HUES6 (cell line): Measurements from ENCODE around the gene OCA2.

Experiments
- H3K27ac ChIP-seq: 2 replicates; pipeline ENCODE4 v1.7.0; 2013; ENCODE audit warnings: low read depth, mild to moderate bottlenecking, low read length, inconsistent platforms
- H3K27me3 ChIP-seq: 2 replicates; pipeline ENCODE4 v1.6.1; 2013; ENCODE audit warnings: low read length; ENCODE audit not compliant: control insufficient read depth, insufficient read depth
- H3K36me3 ChIP-seq: 2 replicates; pipeline ENCODE4 v1.6.1; 2013; ENCODE audit warnings: low read length; ENCODE audit not compliant: control insufficient read depth, insufficient read depth
- H3K4me1 ChIP-seq: 2 replicates; pipeline ENCODE4 v1.6.1; 2013; ENCODE audit warnings: low read length; ENCODE audit not compliant: control insufficient read depth, insufficient read depth
- H3K4me3 ChIP-seq: 2 replicates; pipeline ENCODE4 v1.5.1; 2013; ENCODE audit warnings: low read depth, low read length
- H3K9ac ChIP-seq: one replicate; pipeline ENCODE4 v1.6.1; 2013; ENCODE audit warnings: mild to moderate bottlenecking, low read length
- H3K9me3 ChIP-seq: 2 replicates; pipeline ENCODE4 v1.6.1; 2013; ENCODE audit warnings: low read depth, low read length; ENCODE audit not compliant: control insufficient read depth, insufficient read depth

The OCA2 gene

GRCh38 chr15:27990521-27991515, 108.3 kb downstream of the OCA2 start:
- no peak overlapping the region for H3K27ac ChIP-seq
- H3K4me3 ChIP-seq, result no peak overlapping the region
- H3K27me3 ChIP-seq, result no peaks in the 10 kb centered on the region
- H3K9me3 ChIP-seq, result no peaks in the 10 kb centered on the region
- H3K9ac ChIP-seq, result no peak overlapping the region
- no peaks in the 10 kb centered on the region for H3K36me3 ChIP-seq
- no peaks in the 10 kb centered on the region for H3K4me1 ChIP-seq

DNA sequence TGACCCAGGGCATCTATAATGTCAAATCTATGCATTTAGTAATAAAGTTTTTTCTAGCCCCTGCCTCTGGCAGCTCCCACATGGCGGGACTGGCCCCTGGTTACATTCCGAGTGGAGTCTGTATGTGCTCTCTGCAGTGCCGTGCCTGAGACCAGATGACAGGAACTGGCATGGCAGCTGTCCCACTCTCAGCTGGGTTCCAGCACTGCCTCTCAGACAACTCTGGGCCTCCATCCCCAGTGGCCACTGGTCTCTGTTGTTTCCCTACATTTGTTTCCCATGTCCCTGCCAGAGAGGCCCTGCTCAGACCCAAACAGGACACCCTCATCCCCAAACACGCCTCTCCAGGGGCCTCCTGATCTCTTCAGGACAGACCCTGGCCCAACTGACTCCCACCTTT, 109.3 kb downstream of the OCA2 start:
- H3K4me1 ChIP-seq, result no peaks in the 10 kb centered on the region
- H3K27me3 ChIP-seq, result no peaks in the 10 kb centered on the region
- no peak overlapping the region for H3K27ac ChIP-seq
- no peaks in the 10 kb centered on the region for H3K9me3 ChIP-seq
- no peak overlapping the region for H3K9ac ChIP-seq
- no peaks in the 10 kb centered on the region for H3K36me3 ChIP-seq
- H3K4me3 ChIP-seq, result no peak overlapping the region

DNA sequence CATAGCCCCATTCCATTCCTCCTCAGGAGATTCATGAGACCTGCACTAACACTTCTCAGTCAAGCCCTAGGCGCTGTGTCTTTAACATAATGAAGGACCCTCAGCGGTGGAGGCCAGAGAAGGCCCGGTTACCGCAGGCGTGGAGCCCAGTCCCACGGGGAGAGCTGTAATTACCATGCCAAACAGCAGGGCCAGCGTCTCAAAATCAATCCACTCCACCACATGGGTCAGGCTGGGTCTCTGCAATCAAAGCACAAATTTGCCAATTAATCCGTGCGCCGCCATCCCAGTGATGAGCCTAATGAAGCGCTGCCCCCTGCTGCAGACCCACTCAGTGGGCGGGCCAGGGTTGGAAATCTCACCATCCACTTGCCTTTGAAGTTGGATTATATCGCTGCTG, 109.7 kb downstream of the OCA2 start:
- Histone ChIP-seq H3K27ac (no peak overlapping the region), H3K4me1 (no peaks in the 10 kb centered on the region), H3K4me3 (no peak overlapping the region), H3K27me3 (no peaks in the 10 kb centered on the region), H3K9ac (no peak overlapping the region), H3K36me3 (no peaks in the 10 kb centered on the region), H3K9me3 (no peaks in the 10 kb centered on the region)

- Histone ChIP-seq H3K27me3 (no peaks in the 10 kb centered on the region), H3K9me3 (no peaks in the 10 kb centered on the region), H3K4me3 (no peak overlapping the region), H3K27ac (no peak overlapping the region), H3K9ac (no peak overlapping the region), H3K4me1 (no peaks in the 10 kb centered on the region), H3K36me3 (no peaks in the 10 kb centered on the region)
Observed at GRCh38 chr15:27985099-27985498, 114.0 kb downstream of the OCA2 start.

DNA sequence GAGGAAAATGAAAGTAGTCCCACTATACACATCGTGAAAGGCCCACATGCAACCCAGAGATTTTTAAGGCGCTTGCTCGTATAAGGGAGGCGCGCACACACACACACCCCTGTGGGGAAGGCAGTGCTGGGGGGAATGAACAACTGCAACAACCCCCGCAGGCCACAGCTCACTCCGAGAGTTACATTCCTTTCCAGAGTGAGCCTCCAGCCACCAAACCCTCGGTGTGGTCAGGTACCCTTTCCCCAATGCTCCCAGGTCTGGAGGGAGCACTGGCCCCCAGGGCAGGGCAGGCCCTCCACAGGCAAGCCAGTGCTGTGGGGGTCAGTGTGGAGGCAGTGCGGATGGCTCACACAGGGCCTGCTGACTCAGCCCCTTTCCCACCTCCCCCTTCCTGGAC, 115.6 kb downstream of the OCA2 start:
- Histone ChIP-seq H3K4me1 (no peaks in the 10 kb centered on the region), H3K27ac (no peak overlapping the region), H3K9me3 (no peaks in the 10 kb centered on the region), H3K27me3 (no peaks in the 10 kb centered on the region), H3K9ac (no peak overlapping the region), H3K4me3 (no peak overlapping the region), H3K36me3 (no peaks in the 10 kb centered on the region)

- H3K27me3 ChIP-seq, result no peaks in the 10 kb centered on the region
- no peak overlapping the region for H3K4me3 ChIP-seq
- no peaks in the 10 kb centered on the region for H3K9me3 ChIP-seq
- no peak overlapping the region for H3K27ac ChIP-seq
- H3K4me1 ChIP-seq, result no peaks in the 10 kb centered on the region
- no peaks in the 10 kb centered on the region for H3K36me3 ChIP-seq
- no peak overlapping the region for H3K9ac ChIP-seq
Observed at GRCh38 chr15:27977696-27978095, 121.4 kb downstream of the OCA2 start.

- Histone ChIP-seq H3K4me1 (no peaks in the 10 kb centered on the region), H3K9ac (no peak overlapping the region), H3K4me3 (no peak overlapping the region), H3K36me3 (no peaks in the 10 kb centered on the region), H3K27me3 (no peaks in the 10 kb centered on the region), H3K9me3 (no peaks in the 10 kb centered on the region), H3K27ac (no peak overlapping the region)
Observed at GRCh38 chr15:27973886-27974285, 125.2 kb downstream of the OCA2 start.

DNA sequence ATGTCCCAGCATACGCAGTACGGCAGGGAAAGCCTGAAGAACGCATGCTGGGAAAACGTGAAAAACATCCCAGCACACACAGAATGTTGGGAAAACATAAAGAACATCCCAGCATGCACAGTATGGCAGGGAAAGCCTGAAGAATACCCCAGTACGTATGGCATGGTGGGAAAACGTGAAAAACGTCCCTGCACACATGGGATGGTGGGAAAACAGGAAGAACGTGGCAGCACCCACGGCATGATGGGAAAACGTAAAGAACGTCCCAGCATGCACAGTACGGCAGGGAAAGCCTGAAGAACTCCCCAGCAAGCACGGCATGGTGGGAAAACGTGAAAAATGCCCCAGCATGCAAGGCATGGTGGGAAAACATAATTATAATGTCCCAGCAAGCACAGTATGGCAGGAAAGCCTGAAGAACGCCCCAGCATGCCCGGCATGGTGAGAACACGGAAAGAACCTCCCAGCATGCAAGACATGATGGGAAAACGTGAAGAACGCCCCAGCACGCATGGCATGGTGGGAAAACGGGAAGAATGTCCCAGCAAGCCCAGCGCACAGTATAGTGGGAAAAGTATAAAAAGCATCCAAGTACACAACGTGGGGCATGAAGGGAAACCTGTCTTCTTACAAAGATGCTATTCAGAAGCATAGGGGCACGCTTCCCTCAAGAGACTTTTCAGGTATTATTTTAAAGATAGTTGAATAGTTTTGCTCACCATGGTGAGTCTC, 128.3 kb downstream of the OCA2 start:
- Histone ChIP-seq H3K9ac (no peak overlapping the region), H3K27ac (no peak overlapping the region), H3K4me1 (no peaks in the 10 kb centered on the region), H3K36me3 (no peaks in the 10 kb centered on the region), H3K27me3 (no peaks in the 10 kb centered on the region), H3K9me3 (no peaks in the 10 kb centered on the region), H3K4me3 (no peak overlapping the region)

GRCh38 chr15:27967541-27967940, 131.6 kb downstream of the OCA2 start:
- Histone ChIP-seq H3K9me3 (no peaks in the 10 kb centered on the region), H3K9ac (no peak overlapping the region), H3K27me3 (no peaks in the 10 kb centered on the region), H3K4me1 (no peaks in the 10 kb centered on the region), H3K4me3 (no peak overlapping the region), H3K36me3 (no peaks in the 10 kb centered on the region), H3K27ac (no peak overlapping the region)

DNA sequence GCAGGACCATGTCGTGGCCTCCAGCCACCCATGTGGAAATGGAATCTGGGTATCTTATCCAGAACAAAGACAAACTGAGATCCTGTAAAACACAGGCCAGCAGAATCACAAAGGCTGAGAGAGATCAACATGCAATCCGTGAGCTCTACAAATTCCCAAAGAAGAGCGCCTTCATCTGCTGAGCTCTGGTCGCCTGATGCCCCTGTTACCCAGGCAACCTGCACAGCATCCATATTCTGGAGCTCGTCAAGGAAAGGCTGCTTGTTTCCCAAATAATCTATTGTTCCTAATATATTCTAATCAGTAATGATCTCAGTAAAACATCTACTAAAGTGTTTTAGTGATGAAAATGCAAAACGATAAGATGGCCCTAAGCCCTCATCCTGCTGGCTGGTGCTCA, 133.6 kb downstream of the OCA2 start:
- no peaks in the 10 kb centered on the region for H3K4me1 ChIP-seq
- no peaks in the 10 kb centered on the region for H3K9me3 ChIP-seq
- no peak overlapping the region for H3K9ac ChIP-seq
- no peaks in the 10 kb centered on the region for H3K36me3 ChIP-seq
- H3K27me3 ChIP-seq, result no peaks in the 10 kb centered on the region
- no peak overlapping the region for H3K27ac ChIP-seq
- no peak overlapping the region for H3K4me3 ChIP-seq

DNA sequence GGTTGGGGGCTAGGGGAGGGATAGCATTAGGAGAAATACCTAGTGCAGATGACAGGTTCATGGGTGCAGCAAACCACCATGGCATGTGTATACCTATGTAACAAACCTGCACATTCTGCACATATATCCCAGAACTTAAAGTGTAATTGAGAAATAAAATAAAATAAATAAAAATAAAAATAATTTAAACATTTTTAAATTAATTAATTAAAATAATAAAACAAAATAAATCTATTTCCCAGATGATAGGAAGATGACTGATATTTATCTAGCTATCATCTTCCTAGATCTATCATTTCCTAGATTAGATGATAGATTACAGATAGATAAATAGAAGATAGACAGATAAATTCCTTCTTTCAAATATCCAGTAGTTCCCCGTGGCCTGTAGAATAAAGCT, 137.3 kb downstream of the OCA2 start:
- Histone ChIP-seq H3K36me3 (no peaks in the 10 kb centered on the region), H3K4me3 (no peak overlapping the region), H3K27me3 (no peaks in the 10 kb centered on the region), H3K9ac (no peak overlapping the region), H3K9me3 (no peaks in the 10 kb centered on the region), H3K4me1 (no peaks in the 10 kb centered on the region), H3K27ac (no peak overlapping the region)
